Stomach (tissue), 4 donors: Measurements from ENCODE around the gene MAGI1.

Experiments
- CTCF ChIP-seq, 7 experiments: fragments of 450-650 bp in 4 of 7; fragments of 200-600 bp in 3 of 7; sonication (generic) in 3 of 7; IDR thresholded peaks; one replicate each; pipeline ENCODE4 v1.5.1; 2016 to 2019; ENCODE audit warnings: antibody characterized with exemption in 7 of 7, control low read depth in 2 of 7, mild to moderate bottlenecking in 1 of 7
- EP300 ChIP-seq: sonication (generic); formaldehyde crosslinking; IDR thresholded peaks from one replicate; pipeline ENCODE4 v1.6.1; 2017; ENCODE audit warnings: antibody characterized with exemption
- POLR2A ChIP-seq, 4 donors: fragments of 450-650 bp; IDR thresholded peaks; one replicate each; pipeline ENCODE4 v1.6.1; 2016; ENCODE audit warnings: antibody characterized with exemption in 4 of 4, control low read depth in 2 of 4, mild to moderate bottlenecking in 1 of 4, moderate library complexity in 1 of 4
- POLR2AphosphoS5 ChIP-seq, 3 donors: sonication (generic); formaldehyde crosslinking; IDR thresholded peaks; one replicate each; pipeline ENCODE4 v1.6.1; 2016; ENCODE audit warnings: antibody characterized with exemption in 3 of 3

GRCh38 chr3:65343736-65344135, 695.0 kb downstream of the MAGI1 start:
- TF ChIP-seq CTCF (IDR thresholded peaks at IDR 0.05) (no peak), EP300 (no peak), POLR2AphosphoS5 (IDR thresholded peaks at IDR 0.05) (no peak), POLR2A (IDR thresholded peaks at IDR 0.05) (no peak)
